Trophoblast cell (in vitro differentiated cells and primary cell): ENCODE measurements around the gene SORL1.

Experiments used
- DNase-seq, 2 donors: peaks; one replicate each; pipeline ENCODE4 v3.0.0-alpha.2; 2016
- H2AFZ ChIP-seq: 2 replicates; pipeline ENCODE4 v1.6.1; 2013; ENCODE audit warnings: low read length, moderate library complexity, mild to moderate bottlenecking; ENCODE audit not compliant: insufficient read depth, poor library complexity
- H2AK5ac ChIP-seq: 2 replicates; pipeline ENCODE4 v1.6.1; 2013; ENCODE audit warnings: mild to moderate bottlenecking, low read length
- H2BK120ac ChIP-seq: 2 replicates; pipeline ENCODE4 v1.6.1; 2013; ENCODE audit warnings: low read length, mild to moderate bottlenecking, moderate library complexity; ENCODE audit not compliant: insufficient read depth, poor library complexity
- H2BK12ac ChIP-seq: 2 replicates; pipeline ENCODE4 v1.6.1; 2013; ENCODE audit warnings: mild to moderate bottlenecking, low read length, moderate library complexity
- H2BK5ac ChIP-seq: 2 replicates; pipeline ENCODE4 v1.6.1; 2013; ENCODE audit warnings: low read length, low read depth, moderate library complexity, mild to moderate bottlenecking; ENCODE audit not compliant: poor library complexity
- H3K14ac ChIP-seq: 2 replicates; pipeline ENCODE4 v1.6.1; 2013; ENCODE audit warnings: mild to moderate bottlenecking, low read length
- H3K18ac ChIP-seq: 2 replicates; pipeline ENCODE4 v1.6.1; 2013; ENCODE audit warnings: mild to moderate bottlenecking, low read length
- H3K23ac ChIP-seq: 2 replicates; pipeline ENCODE4 v1.6.1; 2013; ENCODE audit warnings: low read length
- H3K27ac ChIP-seq: 2 replicates; pipeline ENCODE4 v1.5.1; 2013; ENCODE audit warnings: low read depth, mild to moderate bottlenecking, inconsistent platforms, low read length, moderate library complexity
- H3K27me3 ChIP-seq: 2 replicates; pipeline ENCODE4 v1.6.1; 2013; ENCODE audit warnings: inconsistent platforms, mild to moderate bottlenecking, low read length, moderate library complexity; ENCODE audit not compliant: insufficient read depth
- H3K36me3 ChIP-seq, 2 experiments: 1 replicate in 1 of 2; 2 replicates in 1 of 2; pipeline ENCODE4 v1.6.1; 2013; ENCODE audit warnings: low read length in 2 of 2, mild to moderate bottlenecking in 2 of 2, moderate library complexity in 1 of 2; ENCODE audit not compliant: insufficient read depth in 2 of 2, control insufficient read depth in 1 of 2
- H3K4ac ChIP-seq: 2 replicates; pipeline ENCODE4 v1.6.1; 2013; ENCODE audit warnings: low read depth, mild to moderate bottlenecking, low read length, moderate library complexity
- H3K4me1 ChIP-seq, 2 experiments: 1 replicate in 1 of 2; 2 replicates in 1 of 2; pipeline ENCODE4 v1.6.1; 2013; ENCODE audit warnings: low read length in 2 of 2, mild to moderate bottlenecking in 2 of 2, moderate library complexity in 1 of 2; ENCODE audit not compliant: insufficient read depth in 2 of 2, control insufficient read depth in 1 of 2
- H3K4me2 ChIP-seq: 2 replicates; pipeline ENCODE4 v1.6.1; 2013; ENCODE audit warnings: inconsistent platforms, mild to moderate bottlenecking, low read length, moderate library complexity
- H3K4me3 ChIP-seq: 2 replicates; pipeline ENCODE4 v1.5.1; 2013; ENCODE audit warnings: mild to moderate bottlenecking, low read depth, low read length, inconsistent platforms
- H3K79me1 ChIP-seq: one replicate; pipeline ENCODE4 v1.6.1; 2013; ENCODE audit warnings: low read length
- H3K79me2 ChIP-seq: 2 replicates; pipeline ENCODE4 v1.6.1; 2013; ENCODE audit warnings: low read length, mild to moderate bottlenecking; ENCODE audit not compliant: control insufficient read depth, insufficient read depth, poor library complexity
- H3K9ac ChIP-seq: 2 replicates; pipeline ENCODE4 v1.6.1; 2013; ENCODE audit warnings: mild to moderate bottlenecking, low read length
- H3K9me3 ChIP-seq: 2 replicates; pipeline ENCODE4 v1.6.1; 2013; ENCODE audit warnings: low read depth, mild to moderate bottlenecking, control low read depth, inconsistent platforms, low read length; ENCODE audit not compliant: insufficient read depth
- H4K12ac ChIP-seq: 2 replicates; pipeline ENCODE4 v1.6.1; 2013; ENCODE audit warnings: low read depth, mild to moderate bottlenecking, low read length, moderate library complexity
- H4K8ac ChIP-seq: 2 replicates; pipeline ENCODE4 v1.6.1; 2013; ENCODE audit warnings: low read depth, mild to moderate bottlenecking, low read length, moderate library complexity
- H4K91ac ChIP-seq: one replicate; pipeline ENCODE4 v1.6.1; 2013; ENCODE audit warnings: low read depth, mild to moderate bottlenecking, low read length, moderate library complexity
- WGBS: extraction: QIAGEN DNeasy Blood & Tissue Kit; methylation state at CpG from one replicate; pipeline ENCODE4 v1.1.7; 2013; ENCODE audit warnings: missing lambda C conversion rate; ENCODE audit not compliant: insufficient read length, insufficient coverage; ENCODE audit errors: extremely low coverage; 5-methylcytosine and 5-hydroxymethylcytosine counted together

SORL1 gene

GRCh38 chr11:121552154-121552553, 100.0 kb downstream of the SORL1 start:
- Histone ChIP-seq H3K9ac (no peak overlapping the region), H2BK5ac (no peak overlapping the region), H4K8ac (no peak overlapping the region), H3K23ac (no peak overlapping the region), H2BK12ac (no peak overlapping the region), H3K36me3 (no peaks in the 10 kb centered on the region), H3K79me2 (no peaks in the 10 kb centered on the region), H2BK120ac (no peak overlapping the region), H3K27me3 (no peaks in the 10 kb centered on the region), H3K4me1 (peaks cover 2% of the 10 kb centered on the region in 2 experiments), H3K27ac (no peak overlapping the region), H3K9me3 (no peaks in the 10 kb centered on the region), H3K79me1 (no peaks in the 10 kb centered on the region), H3K4me2 (no peak overlapping the region), H2AFZ (no peak overlapping the region), H3K14ac (no peak overlapping the region), H3K4me3 (no peak overlapping the region), H4K12ac (no peak overlapping the region), H3K4ac (no peak overlapping the region), H2AK5ac (no peak overlapping the region), H4K91ac (no peak overlapping the region), H3K18ac (no peak overlapping the region)
- no CpG with 5 or more reads among the region's 5 CpGs for WGBS
- peak; percentile 80 to 93 for DNase-seq

GRCh38 chr11:121552644-121553043, 100.5 kb downstream of the SORL1 start:
- Histone ChIP-seq H3K18ac (no peak overlapping the region), H2AFZ (no peak overlapping the region), H3K27me3 (no peaks in the 10 kb centered on the region), H4K91ac (no peak overlapping the region), H4K12ac (no peak overlapping the region), H2AK5ac (no peak overlapping the region), H3K23ac (no peak overlapping the region), H3K9ac (no peak overlapping the region), H3K79me2 (no peaks in the 10 kb centered on the region), H2BK120ac (no peak overlapping the region), H3K79me1 (no peaks in the 10 kb centered on the region), H3K14ac (no peak overlapping the region), H3K9me3 (no peaks in the 10 kb centered on the region), H3K4ac (no peak overlapping the region), H3K4me1 (peaks cover 2% of the 10 kb centered on the region in 2 experiments), H4K8ac (no peak overlapping the region), H2BK5ac (no peak overlapping the region), H3K4me2 (no peak overlapping the region), H2BK12ac (no peak overlapping the region), H3K27ac (no peak overlapping the region), H3K36me3 (no peaks in the 10 kb centered on the region), H3K4me3 (no peak overlapping the region)
- no CpG with 5 or more reads among the region's 2 CpGs for WGBS
- peak; percentile 39 to 66 for DNase-seq

- H2BK120ac ChIP-seq: no peak overlapping the region
- no peak overlapping the region for H2BK5ac ChIP-seq
- H4K91ac ChIP-seq: no peak overlapping the region
- H3K4me1 ChIP-seq: peaks cover 2% of the 10 kb centered on the region in 2 experiments
- no peak overlapping the region for H2AFZ ChIP-seq
- H3K27me3 ChIP-seq: no peaks in the 10 kb centered on the region
- no peak overlapping the region for H3K4me2 ChIP-seq
- WGBS: no CpG with 5 or more reads among the region's 3 CpGs
- H3K14ac ChIP-seq: no peak overlapping the region
- H3K23ac ChIP-seq: no peak overlapping the region
- H4K8ac ChIP-seq: no peak overlapping the region
- H2BK12ac ChIP-seq: no peak overlapping the region
- H3K9ac ChIP-seq: no peak overlapping the region
- no peak for DNase-seq
- no peaks in the 10 kb centered on the region for H3K9me3 ChIP-seq
- no peak overlapping the region for H4K12ac ChIP-seq
- H3K79me1 ChIP-seq: no peaks in the 10 kb centered on the region
- no peak overlapping the region for H3K4me3 ChIP-seq
- no peak overlapping the region for H2AK5ac ChIP-seq
- H3K79me2 ChIP-seq: no peaks in the 10 kb centered on the region
- H3K36me3 ChIP-seq: no peaks in the 10 kb centered on the region
- H3K27ac ChIP-seq: no peak overlapping the region
- no peak overlapping the region for H3K4ac ChIP-seq
- H3K18ac ChIP-seq: no peak overlapping the region
These were observed 101.3 kb downstream of the SORL1 start for GRCh38 chr11:121553389-121553788.

- no peaks in the 10 kb centered on the region for H3K27me3 ChIP-seq
- no peak overlapping the region for H3K9ac ChIP-seq
- H3K27ac ChIP-seq: no peak overlapping the region
- H3K9me3 ChIP-seq: no peaks in the 10 kb centered on the region
- H3K36me3 ChIP-seq: peaks cover 0 to 2% of the 10 kb centered on the region in 2 experiments
- no peak overlapping the region for H3K4me2 ChIP-seq
- H2BK120ac ChIP-seq: no peak overlapping the region
- peaks cover 2% of the 10 kb centered on the region in 2 experiments for H3K4me1 ChIP-seq
- H3K23ac ChIP-seq: no peak overlapping the region
- no CpG with 5 or more reads among the region's 11 CpGs for WGBS
- H2BK5ac ChIP-seq: no peak overlapping the region
- no peaks in the 10 kb centered on the region for H3K79me2 ChIP-seq
- H3K4ac ChIP-seq: no peak overlapping the region
- H2AFZ ChIP-seq: no peak overlapping the region
- no peak overlapping the region for H4K91ac ChIP-seq
- H3K79me1 ChIP-seq: no peaks in the 10 kb centered on the region
- H2AK5ac ChIP-seq: no peak overlapping the region
- peak; percentile 93 to 96 for DNase-seq
- H3K14ac ChIP-seq: no peak overlapping the region
- no peak overlapping the region for H4K8ac ChIP-seq
- H3K4me3 ChIP-seq: no peak overlapping the region
- no peak overlapping the region for H3K18ac ChIP-seq
- no peak overlapping the region for H4K12ac ChIP-seq
- no peak overlapping the region for H2BK12ac ChIP-seq
These were observed 101.7 kb downstream of the SORL1 start for GRCh38 chr11:121553806-121554205.
